Measurements from ENCODE around the gene ARMC8. TPM values are rescaled to one million over a fixed set of nuclear protein-coding genes. Genes with fewer than 3 reads are reported as not detected.

The ARMC8 gene
- total and polyA plus RNA-seq, 2 of the 8 experiments (the other 6 are each of a cell fraction or from before 2014, with no cell fraction given), result 47.3 to 58.5 TPM

- TF ChIP-seq CHD7 (IDR thresholded peaks at IDR 0.05; ENCODE audit: insufficient replicate concordance, low read length) (no peak), TBP (IDR thresholded peaks at IDR 0.05; ENCODE audit: low read depth, low read length) (no peak), MAFK (IDR thresholded peaks at IDR 0.05; ENCODE audit: low read depth, low read length) (no peak), TCF12 (IDR thresholded peaks at IDR 0.05; ENCODE audit: low read depth, low read length) (no peak), CHD2 (IDR thresholded peaks at IDR 0.05; ENCODE audit: low read length) (no peak), FOSL1 (IDR thresholded peaks at IDR 0.05; ENCODE audit: insufficient read depth, low read depth, low read length) (no peak), PHF8 (conservative IDR thresholded peaks at IDR 0.05; ENCODE audit: low read depth, low read length) (no peak), JUND (IDR thresholded peaks at IDR 0.05; ENCODE audit: low read length) (no peak), BACH1 (IDR thresholded peaks at IDR 0.05; ENCODE audit: low read length) (no peak), CEBPB (IDR thresholded peaks at IDR 0.05; ENCODE audit: low read depth, low read length) (no peak), SP4 (IDR thresholded peaks at IDR 0.05; ENCODE audit: low read length) (no peak)
These were observed 19.1 kb downstream of the ARMC8 start (continued) for GRCh38 chr3:138206196-138206595.

Data from H1 (cell line).